ENCODE data around the gene TRAF6.

The TRAF6 gene

GRCh38 chr11:36471577-36471976 lies 38.5 kb downstream of the TRAF6 start:
- H3K4me1 Mint-ChIP-seq = no peaks in the 10 kb centered on the region
- no peak overlapping the region for H3K27ac Mint-ChIP-seq
- no peaks in the 10 kb centered on the region for H3K9me3 Mint-ChIP-seq
- no peak overlapping the region for H3K4me3 Mint-ChIP-seq
- no peaks in the 10 kb centered on the region for H3K36me3 Mint-ChIP-seq (ENCODE audit: low read depth)
- no peak for TF ChIP-seq CTCF (IDR thresholded peaks at IDR 0.05; ENCODE audit: unreplicated experiment in 3 of 3)
- peaks cover 3% of the 10 kb centered on the region for H3K27me3 Mint-ChIP-seq (ENCODE audit: low read depth)

- Mint-ChIP-seq H3K27me3 (ENCODE audit: low read depth) (peaks cover 6% of the 10 kb centered on the region), H3K27ac (no peak overlapping the region), H3K4me1 (no peaks in the 10 kb centered on the region), H3K36me3 (ENCODE audit: low read depth) (peaks cover 3% of the 10 kb centered on the region), H3K4me3 (no peak overlapping the region), H3K9me3 (no peaks in the 10 kb centered on the region)
- no peak for TF ChIP-seq CTCF (IDR thresholded peaks at IDR 0.05; ENCODE audit: unreplicated experiment in 3 of 3)
Observed at GRCh38 chr11:36469881-36470802, 39.9 kb downstream of the TRAF6 start.

- TF ChIP-seq CTCF (IDR thresholded peaks at IDR 0.05; ENCODE audit: unreplicated experiment in 3 of 3) = no peak
- Mint-ChIP-seq H3K4me1 (no peaks in the 10 kb centered on the region), H3K27ac (no peak overlapping the region), H3K36me3 (ENCODE audit: low read depth) (peaks cover 3% of the 10 kb centered on the region), H3K9me3 (no peaks in the 10 kb centered on the region), H3K4me3 (no peak overlapping the region), H3K27me3 (ENCODE audit: low read depth) (peaks cover 6% of the 10 kb centered on the region)
Observed at GRCh38 chr11:36469063-36469462, 41.0 kb downstream of the TRAF6 start.

GRCh38 chr11:36467916-36468315 lies 42.2 kb downstream of the TRAF6 start:
- no peak overlapping the region for H3K27ac Mint-ChIP-seq
- H3K4me1 Mint-ChIP-seq = no peaks in the 10 kb centered on the region
- H3K4me3 Mint-ChIP-seq = no peak overlapping the region
- H3K36me3 Mint-ChIP-seq (ENCODE audit: low read depth) = peaks cover 7% of the 10 kb centered on the region
- H3K9me3 Mint-ChIP-seq = no peaks in the 10 kb centered on the region
- no peak for TF ChIP-seq CTCF (IDR thresholded peaks at IDR 0.05; ENCODE audit: unreplicated experiment in 3 of 3)
- peaks cover 6% of the 10 kb centered on the region for H3K27me3 Mint-ChIP-seq (ENCODE audit: low read depth)

- H3K27ac Mint-ChIP-seq = no peak overlapping the region
- peaks cover 7% of the 10 kb centered on the region for H3K36me3 Mint-ChIP-seq (ENCODE audit: low read depth)
- H3K4me1 Mint-ChIP-seq = no peaks in the 10 kb centered on the region
- no peaks in the 10 kb centered on the region for H3K9me3 Mint-ChIP-seq
- no peak for TF ChIP-seq CTCF (IDR thresholded peaks at IDR 0.05; ENCODE audit: unreplicated experiment in 3 of 3)
- peaks cover 6% of the 10 kb centered on the region for H3K27me3 Mint-ChIP-seq (ENCODE audit: low read depth)
- no peak overlapping the region for H3K4me3 Mint-ChIP-seq
Observed at GRCh38 chr11:36467012-36467411, 43.1 kb downstream of the TRAF6 start.

All from nephron (organoid).